HG03196 (cell line): ENCODE measurements around the gene TRAIP.
A peak's percentile ranks its signal among the peaks of the same experiment; 100 is the strongest.
"Not testable (repeated sequence)": the region's sequence is repeated elsewhere in the genome, so short reads cannot be mapped to it uniquely, and the experiment has no call there.

Experiments used
- ATAC-seq: cut with Tn5 transposase; IDR thresholded peaks from one replicate; pipeline ENCODE4 v1.9.1; 2021; ENCODE audit not compliant: unreplicated experiment

Gene TRAIP

GRCh38 chr3:49793486-49794085 is 62.8 kb downstream of the TRAIP start:
- no peak for ATAC-seq

GRCh38 chr3:49792371-49793150 is 63.8 kb downstream of the TRAIP start:
- ATAC-seq, result no peak

GRCh38 chr3:49791571-49791970 is 64.8 kb downstream of the TRAIP start:
- ATAC-seq, result no peak

GRCh38 chr3:49790626-49791411 is 65.5 kb downstream of the TRAIP start:
- ATAC-seq, result no peak

- no peak for ATAC-seq
Measured at GRCh38 chr3:49788056-49788455, 68.3 kb downstream of the TRAIP start.

GRCh38 chr3:49787536-49787935 is 68.8 kb downstream of the TRAIP start:
- no peak for ATAC-seq

GRCh38 chr3:49787182-49787464 is 69.2 kb downstream of the TRAIP start:
- ATAC-seq, result no peak

GRCh38 chr3:49786357-49787181 is 69.8 kb downstream of the TRAIP start, which contains the start of gene IP6K1:
IP6K1 (minus strand) TSS chr3:49786542; CDS start chr3:49748040, 38,502 bp downstream.
- peak; percentile 92 for ATAC-seq

- ATAC-seq, result peak; percentile 47
Measured at GRCh38 chr3:49785565-49786356, 70.6 kb downstream of the TRAIP start.

- ATAC-seq, result not testable (repeated sequence)
Measured at GRCh38 chr3:49782277-49782676, 74.1 kb downstream of the TRAIP start.

GRCh38 chr3:49781415-49782199 is 74.8 kb downstream of the TRAIP start:
- no peak for ATAC-seq

- ATAC-seq, result not testable (repeated sequence)
Measured at GRCh38 chr3:49780975-49781365, 75.4 kb downstream of the TRAIP start.

- ATAC-seq, result no peak
Measured at GRCh38 chr3:49780080-49780974, 76.0 kb downstream of the TRAIP start.

GRCh38 chr3:49779358-49780079 is 76.8 kb downstream of the TRAIP start:
- no peak for ATAC-seq
